ENCODE results near the gene WWC1.

Gene WWC1

DNA sequence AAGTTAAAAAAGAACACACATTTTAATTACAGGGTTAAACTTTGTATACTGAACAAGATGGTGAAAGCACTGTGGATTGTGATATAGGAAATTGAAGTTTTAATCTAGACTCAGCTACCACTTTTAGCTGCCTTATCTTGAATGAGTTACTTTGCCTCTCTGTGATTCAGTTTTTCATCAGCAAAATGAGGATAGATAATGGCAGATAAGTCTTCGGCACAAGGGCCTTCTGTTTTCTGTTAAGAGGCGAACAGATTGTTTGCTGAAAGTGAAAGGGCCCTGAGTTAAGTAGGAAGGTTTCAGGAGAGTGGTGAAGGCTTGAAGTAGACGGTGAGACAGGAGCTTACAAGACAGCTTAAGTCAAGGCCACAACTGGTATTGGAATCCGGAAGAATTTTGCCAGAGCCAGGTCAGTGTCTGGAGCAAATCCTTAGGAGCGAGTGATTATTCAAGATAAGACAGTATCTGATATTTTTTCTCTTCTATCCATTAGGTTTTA lies 202.7 kb downstream of the WWC1 start:
- no peak for DNase-seq (ENCODE audit: low spot score)

DNA sequence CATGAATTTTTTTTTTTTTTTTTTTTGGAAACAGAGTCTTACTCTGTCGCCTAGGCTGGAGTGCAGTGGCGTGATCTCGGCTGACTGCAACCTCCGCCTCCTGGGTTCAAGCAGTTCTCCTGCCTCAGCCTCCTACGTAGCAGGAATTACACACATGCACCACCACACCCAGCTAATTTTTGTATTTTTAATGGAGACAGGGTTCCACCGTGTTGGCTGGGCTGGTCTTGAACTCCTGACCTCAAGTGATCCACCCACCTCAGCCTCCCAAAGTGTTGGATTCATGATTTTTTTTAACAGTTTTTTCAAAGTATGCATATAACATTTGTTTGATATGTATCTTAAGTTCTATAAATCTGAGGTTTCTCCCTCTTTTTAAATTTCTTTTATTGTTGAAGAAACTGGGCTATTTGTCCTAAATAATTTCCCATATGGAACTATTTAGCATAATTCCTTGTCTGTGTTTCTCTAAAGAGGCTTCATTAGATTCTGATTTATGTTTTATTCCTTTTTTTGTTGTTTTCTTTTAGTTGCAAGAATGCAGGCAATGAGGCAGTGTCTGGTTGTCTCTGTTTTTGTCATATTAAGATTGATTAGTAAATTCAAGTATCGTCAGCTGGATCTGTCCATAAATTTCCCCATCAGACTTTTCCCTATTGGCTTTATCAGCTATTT lies 211.3 kb downstream of the WWC1 start:
- DNase-seq (ENCODE audit: low spot score): no peak

DNA sequence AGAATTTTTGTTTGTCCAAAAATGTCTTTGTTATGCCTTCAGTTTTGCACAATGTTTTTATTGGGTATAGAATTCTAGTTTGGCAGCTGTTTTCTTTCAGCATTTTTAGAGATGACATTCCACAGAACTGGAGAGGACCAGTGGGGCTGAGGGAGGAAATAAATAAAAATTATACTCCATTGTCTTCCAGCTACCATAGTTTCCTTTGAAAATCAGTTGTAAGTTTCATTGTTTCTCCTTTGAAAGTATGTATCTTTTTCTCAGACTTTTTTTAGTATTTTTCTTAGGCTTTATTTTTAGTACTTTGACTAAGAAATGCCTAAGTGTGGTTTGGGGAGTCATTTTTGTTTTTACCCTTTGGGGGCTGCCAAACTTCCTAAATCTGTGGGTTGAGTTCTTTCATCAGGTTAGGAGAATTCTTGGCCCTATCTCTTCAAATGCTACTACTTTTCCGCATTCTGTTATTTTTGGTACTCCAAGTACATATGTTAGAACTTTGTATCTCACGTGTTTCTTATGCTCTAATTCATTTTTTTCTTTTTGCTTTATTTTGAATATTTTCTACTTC lies 222.5 kb downstream of the WWC1 start:
- no peak for DNase-seq (ENCODE audit: low spot score)

All from CD4-positive, alpha-beta T cell treated with Interleukin-15 for 4 hours (primary cell).